Measurements from ENCODE around the gene PPP1R16B. TPM values are rescaled to one million over a fixed set of nuclear protein-coding genes. Genes with fewer than 3 reads are reported as not detected.
A peak's percentile ranks its signal among the peaks of the same experiment; 100 is the strongest.

The PPP1R16B gene
- total and polyA plus RNA-seq, 7 experiments from 2014 or later = 11.4 to 75.4 (median 21.5) TPM

- H3K36me3 Mint-ChIP-seq = peaks cover 3 to 41% (median 10%) of the 10 kb centered on the region in 5 donors
- CTCF ChIA-PET = interaction anchor here (0.6 kb wide), 1 partner anchor 27 kb away, joined by 3 read pairs; no protein-coding TSS in a partner anchor
- H3K4me3 ChIP-seq (ENCODE audit: low read length) = no peak overlapping the region
- ATAC-seq = no peak
- DNase-seq = no peak
- intact Hi-C loops (cut with micrococcal nuclease) = loop anchor here in 1 of 2 donors (5.0 kb wide), 2 partner anchors 43 to 47 kb away; no protein-coding TSS in a partner anchor
- H3K27ac Mint-ChIP-seq = peak overlapping the region in 8 of 9 donors; percentile 7 to 94 (median 63)
- H3K4me1 Mint-ChIP-seq = peaks cover 50 to 78% (median 68%) of the 10 kb centered on the region in 7 donors
- H3K4me1 ChIP-seq (ENCODE audit: control insufficient read depth in 2 of 2, insufficient read depth in 2 of 2, low read length in 2 of 2) = peaks cover 37 to 44% of the 10 kb centered on the region in 2 donors
- H3K27me3 Mint-ChIP-seq = peaks cover 0 to 1% (median 0%) of the 10 kb centered on the region in 5 donors
- peaks cover 0 to 12% (median 7%) of the 10 kb centered on the region in 3 experiments for H3K36me3 ChIP-seq (ENCODE audit: control insufficient read depth in 2 of 3, insufficient read depth in 3 of 3, low read length in 3 of 3)
- no peaks in the 10 kb centered on the region for H3K9me3 ChIP-seq (ENCODE audit: control insufficient read depth in 2 of 3, low read length in 3 of 3)
- H3K27ac ChIP-seq (ENCODE audit: low read depth, low read length) = no peak overlapping the region
- H3K27me3 ChIP-seq (ENCODE audit: control insufficient read depth in 2 of 2, insufficient read depth in 2 of 2, low read length in 2 of 2) = no peaks in the 10 kb centered on the region
- peaks cover 0 to 3% (median 0%) of the 10 kb centered on the region in 11 donors for H3K9me3 Mint-ChIP-seq
- POLR2A ChIA-PET = no interaction called here
- peak overlapping the region in 4 of 10 donors; percentile 14 to 73 (median 40) for H3K4me3 Mint-ChIP-seq
Measured at GRCh38 chr20:38809942-38810341, 4.4 kb downstream of the PPP1R16B start.

GRCh38 chr20:38810926-38811630, 5.6 kb downstream of the PPP1R16B start:
- Mint-ChIP-seq H3K9me3 (peaks cover 0 to 2% (median 0%) of the 10 kb centered on the region in 11 donors), H3K27ac (peak overlapping the region; percentile 7 to 94 (median 56)), H3K27me3 (no peaks in the 10 kb centered on the region), H3K36me3 (peaks cover 3 to 51% (median 14%) of the 10 kb centered on the region in 5 donors), H3K4me1 (peaks cover 54 to 85% (median 76%) of the 10 kb centered on the region in 7 donors), H3K4me3 (peak overlapping the region in 2 of 10 donors; percentile 37 to 41)
- no peak overlapping the region for H3K4me3 ChIP-seq (ENCODE audit: low read length)
- ChIA-PET POLR2A (interaction anchor here (1.0 to 1.5 kb wide), 2 partner anchors 11 to 35 kb away, joined by 3 to 7 read pairs; no protein-coding TSS in a partner anchor), CTCF (interaction anchor here (0.6 to 0.8 kb wide), 2 partner anchors 28 to 59 kb away, joined by 3 read pairs; no protein-coding TSS in a partner anchor)
- ATAC-seq (no peak), DNase-seq (no peak)
- H3K27me3 ChIP-seq (ENCODE audit: control insufficient read depth in 2 of 2, insufficient read depth in 2 of 2, low read length in 2 of 2) = no peaks in the 10 kb centered on the region
- no peaks in the 10 kb centered on the region for H3K9me3 ChIP-seq (ENCODE audit: control insufficient read depth in 2 of 3, low read length in 3 of 3)
- intact Hi-C loops (cut with micrococcal nuclease) = no loop called here
- H3K4me1 ChIP-seq (ENCODE audit: control insufficient read depth in 2 of 2, insufficient read depth in 2 of 2, low read length in 2 of 2) = peaks cover 37 to 44% of the 10 kb centered on the region in 2 donors
- peaks cover 0 to 7% (median 4%) of the 10 kb centered on the region in 3 experiments for H3K36me3 ChIP-seq (ENCODE audit: control insufficient read depth in 2 of 3, insufficient read depth in 3 of 3, low read length in 3 of 3)
- no peak overlapping the region for H3K27ac ChIP-seq (ENCODE audit: low read depth, low read length)

- peaks cover 0 to 7% (median 4%) of the 10 kb centered on the region in 3 experiments for H3K36me3 ChIP-seq (ENCODE audit: control insufficient read depth in 2 of 3, insufficient read depth in 3 of 3, low read length in 3 of 3)
- intact Hi-C loops (cut with micrococcal nuclease) = no loop called here
- peaks cover 0 to 2% (median 0%) of the 10 kb centered on the region in 11 donors for H3K9me3 Mint-ChIP-seq
- no peak overlapping the region for H3K4me3 ChIP-seq (ENCODE audit: low read length)
- no peak for ATAC-seq
- peaks cover 3 to 51% (median 14%) of the 10 kb centered on the region in 5 donors for H3K36me3 Mint-ChIP-seq
- H3K9me3 ChIP-seq (ENCODE audit: control insufficient read depth in 2 of 3, low read length in 3 of 3) = no peaks in the 10 kb centered on the region
- no peak overlapping the region for H3K4me3 Mint-ChIP-seq
- no peak for DNase-seq
- ChIA-PET POLR2A (interaction anchor here (1.0 to 1.6 kb wide), 3 partner anchors 10 to 34 kb away, joined by 3 to 7 read pairs (median 3); no protein-coding TSS in a partner anchor), CTCF (interaction anchor here (0.8 to 1.1 kb wide), 3 partner anchors 60 to 82 kb away, joined by 3 read pairs; no protein-coding TSS in a partner anchor)
- H3K27me3 Mint-ChIP-seq = no peaks in the 10 kb centered on the region
- peaks cover 37 to 44% of the 10 kb centered on the region in 2 donors for H3K4me1 ChIP-seq (ENCODE audit: control insufficient read depth in 2 of 2, insufficient read depth in 2 of 2, low read length in 2 of 2)
- H3K27ac ChIP-seq (ENCODE audit: low read depth, low read length) = no peak overlapping the region
- peak overlapping the region in 7 of 9 donors; percentile 2 to 56 (median 38) for H3K27ac Mint-ChIP-seq
- H3K27me3 ChIP-seq (ENCODE audit: control insufficient read depth in 2 of 2, insufficient read depth in 2 of 2, low read length in 2 of 2) = no peaks in the 10 kb centered on the region
- H3K4me1 Mint-ChIP-seq = peaks cover 58 to 92% (median 81%) of the 10 kb centered on the region in 7 donors
Measured at GRCh38 chr20:38811769-38812168, 6.3 kb downstream of the PPP1R16B start.

- ChIA-PET CTCF (interaction anchor here (0.8 to 1.1 kb wide), 3 partner anchors 60 to 81 kb away, joined by 3 read pairs; no protein-coding TSS in a partner anchor), POLR2A (interaction anchor here (1.0 to 1.6 kb wide), 3 partner anchors 10 to 34 kb away, joined by 3 to 7 read pairs (median 3); no protein-coding TSS in a partner anchor)
- H3K27me3 ChIP-seq (ENCODE audit: control insufficient read depth in 2 of 2, insufficient read depth in 2 of 2, low read length in 2 of 2) = no peaks in the 10 kb centered on the region
- no peak overlapping the region for H3K4me3 Mint-ChIP-seq
- peak overlapping the region in 7 of 9 donors; percentile 7 to 71 (median 38) for H3K27ac Mint-ChIP-seq
- H3K36me3 Mint-ChIP-seq = peaks cover 3 to 53% (median 18%) of the 10 kb centered on the region in 5 donors
- H3K4me1 Mint-ChIP-seq = peaks cover 59 to 93% (median 82%) of the 10 kb centered on the region in 7 donors
- H3K4me1 ChIP-seq (ENCODE audit: control insufficient read depth in 2 of 2, insufficient read depth in 2 of 2, low read length in 2 of 2) = peaks cover 36 to 43% of the 10 kb centered on the region in 2 donors
- peaks cover 0 to 2% (median 0%) of the 10 kb centered on the region in 11 donors for H3K9me3 Mint-ChIP-seq
- no peak overlapping the region for H3K4me3 ChIP-seq (ENCODE audit: low read length)
- H3K27me3 Mint-ChIP-seq = no peaks in the 10 kb centered on the region
- H3K36me3 ChIP-seq (ENCODE audit: control insufficient read depth in 2 of 3, insufficient read depth in 3 of 3, low read length in 3 of 3) = peaks cover 0 to 7% (median 4%) of the 10 kb centered on the region in 3 experiments
- intact Hi-C loops (cut with micrococcal nuclease) = no loop called here
- no peak for ATAC-seq
- no peak for DNase-seq
- H3K9me3 ChIP-seq (ENCODE audit: control insufficient read depth in 2 of 3, low read length in 3 of 3) = no peaks in the 10 kb centered on the region
- H3K27ac ChIP-seq (ENCODE audit: low read depth, low read length) = peak overlapping the region; percentile 1
Measured at GRCh38 chr20:38812182-38812581, 6.7 kb downstream of the PPP1R16B start.

DNA sequence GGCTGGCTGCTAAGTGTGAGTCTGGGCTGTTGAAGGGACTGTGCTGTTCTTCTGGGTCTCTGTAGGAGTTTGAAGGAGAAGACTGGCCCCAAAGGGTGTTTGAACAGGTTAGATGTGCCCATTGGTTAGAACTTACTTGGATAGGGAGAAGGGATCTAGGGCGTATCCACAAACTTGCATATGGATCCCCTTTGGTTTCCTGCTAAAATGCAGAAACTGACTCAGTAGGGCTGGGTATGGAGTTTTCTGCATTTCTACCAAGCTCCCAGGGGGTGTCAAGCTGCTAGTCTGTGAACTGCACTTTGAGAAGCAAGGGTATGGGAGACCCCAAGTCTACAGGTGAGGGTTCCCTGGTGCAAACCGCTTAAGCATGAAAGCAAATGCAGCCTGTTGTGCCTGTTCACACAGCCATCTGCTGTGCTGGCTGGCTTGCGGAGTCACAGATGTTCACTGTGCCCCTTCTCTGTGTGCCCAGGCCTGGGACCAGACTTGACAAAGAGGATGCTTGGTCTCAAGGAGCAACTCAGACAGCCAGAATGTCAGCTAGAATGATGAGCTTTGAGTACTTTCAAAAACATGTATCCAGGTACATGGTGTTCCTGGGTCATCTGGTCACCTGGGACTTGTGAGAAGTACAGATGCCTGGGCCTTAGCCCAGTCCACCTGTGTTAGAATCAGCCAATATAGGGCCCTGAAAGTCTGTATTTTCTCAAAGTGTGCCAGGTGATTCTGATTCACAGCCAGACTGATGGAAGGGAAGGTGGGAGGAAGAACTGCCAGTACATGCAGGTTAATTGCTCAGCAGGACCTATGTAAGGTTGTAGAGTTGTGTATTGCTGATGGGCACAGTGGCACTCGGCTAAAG, 7.4 kb downstream of the PPP1R16B start:
- ChIA-PET CTCF (interaction anchor here (1.1 kb wide), 1 partner anchor 80 kb away, joined by 3 read pairs; no protein-coding TSS in a partner anchor), POLR2A (interaction anchor here (0.6 to 1.6 kb wide), 2 partner anchors 12 to 28 kb away, joined by 3 to 4 read pairs; no protein-coding TSS in a partner anchor)
- Mint-ChIP-seq H3K27ac (peak overlapping the region in 8 of 9 donors; percentile 12 to 72 (median 56)), H3K36me3 (peaks cover 3 to 52% (median 18%) of the 10 kb centered on the region in 5 donors), H3K4me1 (peaks cover 52 to 91% (median 82%) of the 10 kb centered on the region in 7 donors), H3K4me3 (peak overlapping the region in 1 of 10 donors; percentile 23), H3K9me3 (peaks cover 0 to 2% (median 0%) of the 10 kb centered on the region in 11 donors), H3K27me3 (no peaks in the 10 kb centered on the region)
- H3K27ac ChIP-seq (ENCODE audit: low read depth, low read length) = peak overlapping the region; percentile 1
- ATAC-seq = no peak
- no peak overlapping the region for H3K4me3 ChIP-seq (ENCODE audit: low read length)
- no peaks in the 10 kb centered on the region for H3K27me3 ChIP-seq (ENCODE audit: control insufficient read depth in 2 of 2, insufficient read depth in 2 of 2, low read length in 2 of 2)
- intact Hi-C loops (cut with micrococcal nuclease) = no loop called here
- peaks cover 28 to 36% of the 10 kb centered on the region in 2 donors for H3K4me1 ChIP-seq (ENCODE audit: control insufficient read depth in 2 of 2, insufficient read depth in 2 of 2, low read length in 2 of 2)
- H3K9me3 ChIP-seq (ENCODE audit: control insufficient read depth in 2 of 3, low read length in 3 of 3) = no peaks in the 10 kb centered on the region
- peaks cover 0 to 7% (median 4%) of the 10 kb centered on the region in 3 experiments for H3K36me3 ChIP-seq (ENCODE audit: control insufficient read depth in 2 of 3, insufficient read depth in 3 of 3, low read length in 3 of 3)
- DNase-seq = no peak
